Liver (tissue), 3 donors: ENCODE data around the gene EPB41L3.

Experiments
- RAD21 ChIP-seq, 2 donors: IDR thresholded peaks; 2 replicates each; pipeline ENCODE4 v1.6.1; 2016; ENCODE audit warnings: antibody characterized with exemption in 2 of 2, mild to moderate bottlenecking in 2 of 2
- YY1 ChIP-seq: IDR thresholded peaks from 2 replicates; pipeline ENCODE4 v1.6.1; 2016; ENCODE audit warnings: antibody characterized with exemption, mild to moderate bottlenecking
- TF ChIP-seq, protein P1 (sequence below): fragments of 150-350 bp; IDR thresholded peaks from 2 replicates; pipeline ENCODE4 v1.5.1; 2017; ENCODE audit warnings: improper control_type of control experiment, low read depth, low read length; ENCODE audit not compliant: missing input control
- donor health status: healthy.
- donor health status: healthy.

DNA sequence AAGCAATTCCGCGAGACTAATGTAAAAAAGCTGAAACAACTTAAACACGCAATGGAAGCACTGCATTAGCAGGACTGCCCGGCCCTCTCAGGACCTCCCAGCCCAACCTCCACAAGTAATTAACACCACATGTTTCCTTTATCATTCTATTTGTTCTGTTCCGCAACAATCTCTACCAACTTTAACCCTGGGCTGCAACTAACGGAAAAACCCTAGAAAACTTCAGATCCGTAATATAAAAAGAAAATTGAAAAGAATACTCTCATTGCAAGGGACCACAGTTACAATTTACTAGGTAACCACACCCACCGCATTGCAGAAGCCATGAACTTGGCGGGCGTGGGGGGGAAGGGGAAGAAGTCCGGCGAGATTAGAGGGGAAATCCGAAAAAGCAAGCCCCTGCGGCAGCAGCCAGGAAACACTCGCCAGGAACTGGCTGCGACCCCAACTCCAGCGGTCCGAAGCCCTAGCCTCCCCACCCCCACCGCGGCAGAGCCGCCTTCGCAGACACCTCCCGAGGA, 1.2 kb downstream of the EPB41L3 start:
- TF ChIP-seq, protein P1, sequence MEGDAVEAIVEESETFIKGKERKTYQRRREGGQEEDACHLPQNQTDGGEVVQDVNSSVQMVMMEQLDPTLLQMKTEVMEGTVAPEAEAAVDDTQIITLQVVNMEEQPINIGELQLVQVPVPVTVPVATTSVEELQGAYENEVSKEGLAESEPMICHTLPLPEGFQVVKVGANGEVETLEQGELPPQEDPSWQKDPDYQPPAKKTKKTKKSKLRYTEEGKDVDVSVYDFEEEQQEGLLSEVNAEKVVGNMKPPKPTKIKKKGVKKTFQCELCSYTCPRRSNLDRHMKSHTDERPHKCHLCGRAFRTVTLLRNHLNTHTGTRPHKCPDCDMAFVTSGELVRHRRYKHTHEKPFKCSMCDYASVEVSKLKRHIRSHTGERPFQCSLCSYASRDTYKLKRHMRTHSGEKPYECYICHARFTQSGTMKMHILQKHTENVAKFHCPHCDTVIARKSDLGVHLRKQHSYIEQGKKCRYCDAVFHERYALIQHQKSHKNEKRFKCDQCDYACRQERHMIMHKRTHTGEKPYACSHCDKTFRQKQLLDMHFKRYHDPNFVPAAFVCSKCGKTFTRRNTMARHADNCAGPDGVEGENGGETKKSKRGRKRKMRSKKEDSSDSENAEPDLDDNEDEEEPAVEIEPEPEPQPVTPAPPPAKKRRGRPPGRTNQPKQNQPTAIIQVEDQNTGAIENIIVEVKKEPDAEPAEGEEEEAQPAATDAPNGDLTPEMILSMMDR, result no peak
- TF ChIP-seq YY1 (no peak), RAD21 (IDR thresholded peaks at IDR 0.05) (no peak)
